Muscle layer of colon (tissue), 2 donors: ENCODE measurements around the gene WDR64.
"Not testable (repeated sequence)": the region's sequence is repeated elsewhere in the genome, so short reads cannot be mapped to it uniquely, and the experiment has no call there.

Source experiments
- H3K27ac ChIP-seq: one replicate; pipeline ENCODE4 v1.7.0; 2013; ENCODE audit warnings: low read depth, mild to moderate bottlenecking, low read length, moderate library complexity
- H3K27me3 ChIP-seq, 2 donors: one replicate each; pipeline ENCODE4 v1.7.0; 2013; ENCODE audit warnings: low read length in 2 of 2, mild to moderate bottlenecking in 2 of 2; ENCODE audit not compliant: insufficient read depth in 2 of 2, control insufficient read depth in 1 of 2
- H3K36me3 ChIP-seq: one replicate; pipeline ENCODE4 v1.7.0; 2013; ENCODE audit warnings: mild to moderate bottlenecking, low read length; ENCODE audit not compliant: insufficient read depth
- H3K4me1 ChIP-seq: one replicate; pipeline ENCODE4 v1.7.0; 2013; ENCODE audit warnings: mild to moderate bottlenecking, low read length; ENCODE audit not compliant: insufficient read depth
- H3K4me3 ChIP-seq, 2 donors: one replicate each; pipeline ENCODE4 v1.7.0; 2013; ENCODE audit warnings: low read length in 2 of 2, low read depth in 1 of 2, mild to moderate bottlenecking in 1 of 2, moderate library complexity in 1 of 2
- H3K9ac ChIP-seq: one replicate; pipeline ENCODE4 v1.7.0; 2013; ENCODE audit warnings: low read length
- H3K9me3 ChIP-seq: one replicate; pipeline ENCODE4 v1.7.0; 2013; ENCODE audit warnings: mild to moderate bottlenecking, low read length
- donor health status: abdominal sarcoma.
- donor health status: Adenocarcinoma of cecum.

The WDR64 gene

GRCh38 chr1:241730031-241730430 is 78.0 kb downstream of the WDR64 start:
- no peak overlapping the region for H3K9ac ChIP-seq
- no peaks in the 10 kb centered on the region for H3K27me3 ChIP-seq
- no peak overlapping the region for H3K27ac ChIP-seq
- no peaks in the 10 kb centered on the region for H3K9me3 ChIP-seq
- H3K4me1 ChIP-seq = no peaks in the 10 kb centered on the region
- H3K36me3 ChIP-seq = no peaks in the 10 kb centered on the region
- no peak overlapping the region for H3K4me3 ChIP-seq

GRCh38 chr1:241733899-241734298 is 81.8 kb downstream of the WDR64 start:
- Histone ChIP-seq H3K9me3 (no peaks in the 10 kb centered on the region), H3K36me3 (no peaks in the 10 kb centered on the region), H3K4me1 (no peaks in the 10 kb centered on the region), H3K27ac (no peak overlapping the region), H3K9ac (no peak overlapping the region), H3K27me3 (no peaks in the 10 kb centered on the region), H3K4me3 (no peak overlapping the region)

- H3K4me3 ChIP-seq = no peak overlapping the region
- no peak overlapping the region for H3K27ac ChIP-seq
- H3K9ac ChIP-seq = no peak overlapping the region
- no peaks in the 10 kb centered on the region for H3K36me3 ChIP-seq
- H3K9me3 ChIP-seq = no peaks in the 10 kb centered on the region
- H3K4me1 ChIP-seq = no peaks in the 10 kb centered on the region
- H3K27me3 ChIP-seq = no peaks in the 10 kb centered on the region
Measured at GRCh38 chr1:241734533-241734932, 82.5 kb downstream of the WDR64 start.

- not testable (repeated sequence) for H3K36me3 ChIP-seq, H3K27me3 ChIP-seq, H3K27ac ChIP-seq, H3K9ac ChIP-seq, H3K4me1 ChIP-seq, H3K9me3 ChIP-seq, H3K4me3 ChIP-seq
Measured at GRCh38 chr1:241735493-241735926, 83.4 kb downstream of the WDR64 start.

GRCh38 chr1:241736387-241736786 is 84.3 kb downstream of the WDR64 start:
- H3K27me3 ChIP-seq = no peaks in the 10 kb centered on the region
- H3K9ac ChIP-seq = no peak overlapping the region
- H3K4me3 ChIP-seq = no peak overlapping the region
- no peaks in the 10 kb centered on the region for H3K4me1 ChIP-seq
- no peaks in the 10 kb centered on the region for H3K9me3 ChIP-seq
- no peak overlapping the region for H3K27ac ChIP-seq
- no peaks in the 10 kb centered on the region for H3K36me3 ChIP-seq

- no peak overlapping the region for H3K9ac ChIP-seq
- H3K4me1 ChIP-seq = no peaks in the 10 kb centered on the region
- no peaks in the 10 kb centered on the region for H3K36me3 ChIP-seq
- H3K9me3 ChIP-seq = no peaks in the 10 kb centered on the region
- H3K4me3 ChIP-seq = no peak overlapping the region
- H3K27me3 ChIP-seq = no peaks in the 10 kb centered on the region
- no peak overlapping the region for H3K27ac ChIP-seq
Measured at GRCh38 chr1:241738284-241739078, 86.4 kb downstream of the WDR64 start.

GRCh38 chr1:241742084-241742483 is 90.0 kb downstream of the WDR64 start:
- Histone ChIP-seq H3K27ac (no peak overlapping the region), H3K4me1 (no peaks in the 10 kb centered on the region), H3K4me3 (no peak overlapping the region), H3K9me3 (no peaks in the 10 kb centered on the region), H3K9ac (no peak overlapping the region), H3K27me3 (no peaks in the 10 kb centered on the region), H3K36me3 (no peaks in the 10 kb centered on the region)

- no peak overlapping the region for H3K4me3 ChIP-seq
- H3K36me3 ChIP-seq = no peaks in the 10 kb centered on the region
- peaks cover 5% of the 10 kb centered on the region for H3K4me1 ChIP-seq
- H3K9me3 ChIP-seq = no peaks in the 10 kb centered on the region
- H3K9ac ChIP-seq = no peak overlapping the region
- no peak overlapping the region for H3K27ac ChIP-seq
- H3K27me3 ChIP-seq = no peaks in the 10 kb centered on the region
Measured at GRCh38 chr1:241744591-241744990, 92.5 kb downstream of the WDR64 start.

- Histone ChIP-seq H3K36me3 (no peaks in the 10 kb centered on the region), H3K9ac (no peak overlapping the region), H3K4me1 (peaks cover 7% of the 10 kb centered on the region)
Measured at GRCh38 chr1:241747992-241748391, 95.9 kb downstream of the WDR64 start.

GRCh38 chr1:241749041-241749944 is 97.2 kb downstream of the WDR64 start:
- no peak overlapping the region for H3K27ac ChIP-seq
- no peaks in the 10 kb centered on the region for H3K9me3 ChIP-seq
- H3K9ac ChIP-seq = no peak overlapping the region
- H3K4me1 ChIP-seq = peaks cover 7% of the 10 kb centered on the region
- no peaks in the 10 kb centered on the region for H3K27me3 ChIP-seq
- no peaks in the 10 kb centered on the region for H3K36me3 ChIP-seq
- peak overlapping the region; percentile 15 to 27 for H3K4me3 ChIP-seq

More at GRCh38 chr1:241747992-241748391, 95.9 kb downstream of the WDR64 start:
- Histone ChIP-seq H3K27ac (no peak overlapping the region), H3K4me3 (no peak overlapping the region), H3K9me3 (no peaks in the 10 kb centered on the region), H3K27me3 (no peaks in the 10 kb centered on the region)

GRCh38 chr1:241749945-241750695 is 98.0 kb downstream of the WDR64 start:
- Histone ChIP-seq H3K9me3 (no peaks in the 10 kb centered on the region), H3K27ac (no peak overlapping the region), H3K9ac (no peak overlapping the region), H3K4me1 (peaks cover 7% of the 10 kb centered on the region), H3K4me3 (no peak overlapping the region), H3K36me3 (no peaks in the 10 kb centered on the region), H3K27me3 (no peaks in the 10 kb centered on the region)
